Retinal pigment epithelial cell (primary cell): ENCODE data around the gene SLC25A25.

ENCODE experiments used
- DNase-seq: peaks from one replicate; pipeline ENCODE4 v3.0.0-alpha.2; 2010; ENCODE audit warnings: low read depth
- H3K4me3 ChIP-seq: 2 replicates; pipeline ENCODE4 v1.5.1; 2011; ENCODE audit warnings: mild to moderate bottlenecking, low read length, control low read depth, moderate library complexity
- TF ChIP-seq, protein P1 (sequence below): conservative IDR thresholded peaks from 2 replicates; pipeline ENCODE4 v1.5.1; 2011; ENCODE audit warnings: low read depth, low read length, control low read depth, inconsistent platforms

The SLC25A25 gene

GRCh38 chr9:128150594-128151308, 82.7 kb downstream of the SLC25A25 start:
- H3K4me3 ChIP-seq: no peak overlapping the region
- no peak for DNase-seq
- TF ChIP-seq, protein P1, sequence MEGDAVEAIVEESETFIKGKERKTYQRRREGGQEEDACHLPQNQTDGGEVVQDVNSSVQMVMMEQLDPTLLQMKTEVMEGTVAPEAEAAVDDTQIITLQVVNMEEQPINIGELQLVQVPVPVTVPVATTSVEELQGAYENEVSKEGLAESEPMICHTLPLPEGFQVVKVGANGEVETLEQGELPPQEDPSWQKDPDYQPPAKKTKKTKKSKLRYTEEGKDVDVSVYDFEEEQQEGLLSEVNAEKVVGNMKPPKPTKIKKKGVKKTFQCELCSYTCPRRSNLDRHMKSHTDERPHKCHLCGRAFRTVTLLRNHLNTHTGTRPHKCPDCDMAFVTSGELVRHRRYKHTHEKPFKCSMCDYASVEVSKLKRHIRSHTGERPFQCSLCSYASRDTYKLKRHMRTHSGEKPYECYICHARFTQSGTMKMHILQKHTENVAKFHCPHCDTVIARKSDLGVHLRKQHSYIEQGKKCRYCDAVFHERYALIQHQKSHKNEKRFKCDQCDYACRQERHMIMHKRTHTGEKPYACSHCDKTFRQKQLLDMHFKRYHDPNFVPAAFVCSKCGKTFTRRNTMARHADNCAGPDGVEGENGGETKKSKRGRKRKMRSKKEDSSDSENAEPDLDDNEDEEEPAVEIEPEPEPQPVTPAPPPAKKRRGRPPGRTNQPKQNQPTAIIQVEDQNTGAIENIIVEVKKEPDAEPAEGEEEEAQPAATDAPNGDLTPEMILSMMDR: peak; percentile 48

DNA sequence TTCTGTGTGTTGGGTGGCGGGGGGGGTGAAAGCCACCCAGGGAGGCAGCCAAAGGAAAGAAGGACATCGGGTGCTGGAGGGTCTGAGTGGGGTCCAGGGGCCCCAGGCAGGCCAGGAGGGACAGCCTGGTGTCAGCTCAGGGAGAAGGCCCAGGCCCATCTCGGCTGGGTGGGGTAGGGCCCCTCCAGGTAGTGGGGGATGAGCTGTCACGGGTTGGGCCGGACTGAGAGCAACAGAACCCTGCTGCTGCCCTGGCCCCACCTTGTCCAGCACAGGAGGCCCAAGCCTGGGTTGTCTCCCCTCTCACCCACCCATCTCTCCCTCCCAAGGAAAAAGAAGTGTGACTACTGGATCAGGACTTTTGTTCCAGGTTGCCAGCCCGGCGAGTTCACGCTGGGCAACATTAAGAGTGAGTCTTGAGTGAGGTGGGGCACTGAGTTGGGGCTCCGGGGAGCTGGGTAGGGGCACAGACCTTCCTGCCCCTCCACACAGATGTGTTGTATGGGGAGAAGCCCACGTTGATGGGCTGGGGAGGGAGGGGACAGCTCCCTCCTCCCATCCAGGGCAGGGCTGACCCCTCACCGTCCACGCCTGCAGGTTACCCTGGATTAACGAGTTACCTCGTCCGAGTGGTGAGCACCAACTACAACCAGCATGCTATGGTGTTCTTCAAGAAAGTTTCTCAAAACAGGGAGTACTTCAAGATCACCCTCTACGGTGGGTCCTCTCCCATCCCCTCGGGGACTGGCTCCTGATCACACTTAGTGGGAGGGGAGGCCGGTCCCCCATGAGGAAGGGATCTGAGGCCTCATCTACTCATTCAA, 83.5 kb downstream of the SLC25A25 start:
- TF ChIP-seq, protein P1: no peak
- no peak overlapping the region for H3K4me3 ChIP-seq
- no peak for DNase-seq

DNA sequence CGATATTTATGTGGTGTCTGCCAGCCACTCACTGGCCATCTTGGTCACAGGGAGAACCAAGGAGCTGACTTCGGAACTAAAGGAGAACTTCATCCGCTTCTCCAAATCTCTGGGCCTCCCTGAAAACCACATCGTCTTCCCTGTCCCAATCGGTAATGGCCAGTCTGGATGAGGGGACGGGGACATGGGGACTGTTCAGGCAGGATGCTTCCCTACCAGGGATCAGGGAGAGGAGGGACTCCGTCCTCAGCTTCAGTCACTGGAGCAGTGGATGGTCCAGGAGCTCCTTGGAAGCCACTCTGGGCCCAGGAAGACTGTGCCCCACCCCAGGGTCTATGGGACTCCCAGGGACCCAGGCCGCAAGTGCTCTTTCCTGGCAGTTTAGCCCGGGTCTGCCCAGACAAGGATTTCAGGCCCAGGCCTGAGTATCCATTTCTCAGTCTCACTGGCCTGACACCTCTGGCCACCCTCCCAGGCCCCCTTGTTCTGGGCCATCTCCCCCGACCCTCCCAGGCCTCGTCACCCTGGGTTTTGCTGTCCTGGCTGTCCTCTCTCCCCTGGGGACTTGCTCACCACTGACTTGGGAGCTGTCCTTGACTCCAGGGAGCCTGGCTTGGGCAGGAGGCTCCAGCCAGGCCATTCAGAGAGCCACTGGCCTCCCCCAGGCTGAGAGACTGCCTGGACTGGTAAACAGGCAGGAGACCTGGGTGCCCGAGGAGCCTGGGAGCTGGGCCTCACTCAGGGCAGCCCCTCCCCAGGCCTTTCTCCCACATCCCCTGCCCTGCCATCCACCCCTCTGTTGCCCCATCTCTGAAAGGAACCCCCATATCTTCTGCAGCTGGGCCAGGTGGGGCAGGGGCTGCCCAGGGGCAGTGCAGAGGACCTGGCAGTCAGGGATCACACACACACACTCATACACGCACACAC, 84.4 kb downstream of the SLC25A25 start:
- no peak for DNase-seq
- TF ChIP-seq, protein P1: no peak
- no peak overlapping the region for H3K4me3 ChIP-seq

DNA sequence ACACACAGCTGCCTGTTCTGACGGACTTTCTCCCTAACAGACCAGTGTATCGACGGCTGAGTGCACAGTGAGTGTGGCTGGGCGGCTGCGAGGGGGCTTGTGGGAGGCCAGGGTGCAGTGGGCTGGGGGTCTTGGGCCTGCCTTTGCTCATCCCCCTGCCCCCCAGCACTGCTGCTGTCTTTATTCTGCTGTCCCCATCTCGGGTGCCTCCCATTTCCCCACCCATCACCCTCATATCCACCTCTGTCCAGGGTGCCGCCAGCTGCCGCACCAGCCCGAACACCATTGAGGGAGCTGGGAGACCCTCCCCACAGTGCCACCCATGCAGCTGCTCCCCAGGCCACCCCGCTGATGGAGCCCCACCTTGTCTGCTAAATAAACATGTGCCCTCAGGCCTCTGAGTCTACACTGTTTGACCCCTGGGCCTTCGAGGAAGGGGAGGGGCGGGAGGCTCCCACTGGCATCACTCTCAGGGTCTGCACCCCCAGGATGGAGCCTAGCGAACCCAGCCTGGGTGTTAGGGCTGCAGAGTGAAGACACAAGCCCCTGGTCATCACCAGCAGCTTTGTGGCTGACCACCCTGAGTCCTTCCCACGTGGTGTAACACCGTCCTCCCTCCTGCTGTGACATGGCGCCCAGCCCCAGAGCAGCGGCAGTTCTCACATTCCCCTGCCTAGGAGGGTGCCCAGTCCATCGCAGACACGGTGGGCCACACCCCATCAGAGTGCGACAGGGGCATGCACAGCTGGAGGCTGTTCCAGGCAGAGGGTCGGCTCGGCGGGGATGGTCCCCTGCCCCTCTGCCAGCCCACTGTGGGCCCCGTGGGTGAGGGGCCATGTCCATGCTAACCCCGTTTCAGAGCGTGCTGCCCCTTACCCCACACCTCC, 85.3 kb downstream of the SLC25A25 start:
- DNase-seq: no peak
- no peak overlapping the region for H3K4me3 ChIP-seq

DNA sequence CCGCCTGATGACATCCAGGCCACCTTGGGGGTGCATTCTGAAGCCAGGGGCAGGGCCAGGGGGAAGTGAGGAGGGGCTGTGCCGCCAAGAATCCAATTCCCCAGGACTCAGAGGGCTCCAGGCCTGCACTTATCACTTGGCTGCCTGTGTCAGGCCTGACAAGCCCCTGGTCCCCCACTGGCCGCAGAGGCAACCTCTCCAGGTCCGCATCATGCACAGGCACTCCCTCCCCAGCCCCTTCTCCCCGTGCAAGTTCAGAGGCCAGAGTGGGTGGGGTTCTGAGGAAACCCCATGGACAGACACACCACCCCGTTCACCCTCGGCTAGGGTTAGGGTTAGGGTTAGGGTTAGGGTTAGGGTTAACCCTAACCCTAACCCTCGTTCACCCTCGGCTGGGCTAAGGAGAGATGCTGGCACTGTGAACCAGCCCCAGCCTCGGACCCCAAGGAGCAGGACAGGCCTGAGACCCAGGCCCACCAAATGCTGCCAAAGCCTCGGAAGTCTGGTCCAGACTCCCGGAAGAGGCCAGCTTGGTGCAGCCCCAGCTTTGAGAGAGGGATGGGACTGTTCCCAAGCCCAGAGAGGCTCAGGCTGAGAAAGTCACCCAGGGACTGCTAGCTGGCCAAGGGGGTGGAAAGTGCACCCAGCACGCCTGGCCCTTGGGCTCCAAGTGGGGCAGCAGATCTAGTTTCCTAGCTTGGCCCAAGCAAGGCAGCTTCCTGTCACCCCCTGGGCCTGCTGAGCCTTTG, 86.1 kb downstream of the SLC25A25 start:
- no peak overlapping the region for H3K4me3 ChIP-seq
- DNase-seq: no peak
- TF ChIP-seq, protein P1: no peak

More for the DNA sequence above, 85.3 kb downstream of the SLC25A25 start:
- TF ChIP-seq, protein P1: no peak
